Left colon (tissue), 2 donors: ENCODE results near the gene CSF2. TPM values are rescaled to one million over a fixed set of nuclear protein-coding genes. Genes with fewer than 3 reads are reported as not detected.
"Not testable (repeated sequence)": the region's sequence is repeated elsewhere in the genome, so short reads cannot be mapped to it uniquely, and the experiment has no call there.

Experiments used
- ATAC-seq: fragments of 200-7000 bp; cut with Tn5 transposase; one replicate; pipeline ENCODE4 v1.9.1; 2020; ENCODE audit warnings: mild to moderate bottlenecking, moderate library complexity
- DNase-seq, 2 donors: peaks; one replicate each; pipeline ENCODE4 v3.0.0-alpha.2; 2020
- intact Hi-C, 2 donors: fragments of 100-400 bp; cut with DNase I in 1 of 2; cut with micrococcal nuclease in 1 of 2; formaldehyde crosslinking; loops; one replicate each; pipeline versions ENCODE4 v1.11.2 to v1.14.0; 2022; cut with DNase I, micrococcal nuclease
- total RNA-seq, 2 donors: library from RNA; stranded (reverse); fragmentation: NEBNext Ultra II Directional; extraction: Animal tissue kit (Norgen Biotek cat#: 25700); gene quantifications; one replicate each; pipeline ENCODE4 v1.2.1, GENCODE V29; 2021
- donor health status: DM: no; HTN: no; CAD: no.
- donor health status: DM: yes; HTN: yes; CAD: no.

CSF2 gene
- total RNA-seq, 2 donors from 2014 or later = not detected

DNA sequence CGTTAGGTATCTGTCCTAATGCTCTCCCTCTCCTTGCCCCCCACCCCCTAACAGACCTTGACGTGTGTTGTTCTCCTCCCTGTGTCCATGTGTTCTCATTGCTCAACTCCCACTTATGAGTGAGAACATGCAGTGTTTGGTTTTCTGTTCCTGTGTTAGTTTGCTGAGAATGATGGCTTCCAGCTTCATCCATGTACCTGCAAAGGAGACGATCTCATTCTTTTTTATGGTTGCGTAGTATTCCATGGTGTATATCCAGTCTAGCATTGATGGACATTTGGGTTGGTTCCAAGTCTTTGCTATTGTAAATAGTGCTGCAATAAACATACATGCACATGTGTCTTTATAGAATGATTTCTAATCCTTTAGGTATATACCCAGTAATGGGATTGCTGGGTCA lies 50.0 kb downstream of the CSF2 start:
- ATAC-seq, intact Hi-C loops: not testable (repeated sequence)

More for the DNA sequence above, 50.0 kb downstream of the CSF2 start:
- not testable (repeated sequence) for DNase-seq

Other genes with a start within 250 kb of the CSF2 start
- not detected for gene MEIKIN, start 128.1 kb upstream of the CSF2 start, total RNA-seq
- under 1 TPM; 0.58 to 0.59 TPM for gene ACSL6, start 62.1 kb upstream of the CSF2 start, total RNA-seq
- gene IL3, start 13.1 kb upstream of the CSF2 start, total RNA-seq = not detected
- gene P4HA2, start 154.1 kb downstream of the CSF2 start, total RNA-seq = 10 to 100 TPM; 56.7 to 69.4 TPM
- 10 to 100 TPM in 1 of 2 donors, 1 to 10 TPM in 1; 1.5 to 11.9 TPM for gene PDLIM4, start 183.9 kb downstream of the CSF2 start, total RNA-seq
- 1 to 10 TPM; 3.8 to 7.3 TPM for gene SLC22A4, start 220.6 kb downstream of the CSF2 start, total RNA-seq